Keratinocyte (primary cell): ENCODE results near the gene RASD2. TPM values are rescaled to one million over a fixed set of nuclear protein-coding genes. Genes with fewer than 3 reads are reported as not detected.

Source experiments
- DNase-seq: peaks from one replicate; pipeline ENCODE4 v3.0.0-alpha.2; 2011; ENCODE audit warnings: low read depth, missing footprints, low spot score
- FAIRE-seq: peaks from 2 replicates; lab custom pipeline; 2011; peaks lifted over from hg19 to GRCh38; lab: Jason Lieb, UNC
- H2AFZ ChIP-seq: 2 replicates; pipeline ENCODE4 v1.6.0; 2012; ENCODE audit warnings: low read length, control low read depth, inconsistent platforms; ENCODE audit not compliant: control insufficient read depth
- H3K27ac ChIP-seq: 2 replicates; pipeline ENCODE4 v1.5.1; 2011; ENCODE audit warnings: low read length; ENCODE audit not compliant: control insufficient read depth, insufficient read depth
- H3K27me3 ChIP-seq: 3 replicates; pipeline ENCODE4 v1.6.0; 2011; ENCODE audit warnings: low read length; ENCODE audit not compliant: control insufficient read depth, insufficient read depth; ENCODE audit errors: extremely low read depth
- H3K36me3 ChIP-seq, 2 experiments: 2 replicates in 1 of 2; 3 replicates in 1 of 2; pipeline ENCODE4 v1.5.1; 2011; ENCODE audit warnings: low read length in 2 of 2, mild to moderate bottlenecking in 1 of 2; ENCODE audit not compliant: control insufficient read depth in 2 of 2, insufficient read depth in 2 of 2; ENCODE audit errors: extremely low read depth in 1 of 2
- H3K4me1 ChIP-seq: 3 replicates; pipeline ENCODE4 v1.5.1; 2011; ENCODE audit warnings: low read length; ENCODE audit not compliant: control insufficient read depth, insufficient read depth; ENCODE audit errors: extremely low read depth
- H3K4me2 ChIP-seq: 3 replicates; pipeline ENCODE4 v1.6.0; 2011; ENCODE audit warnings: low read depth, low read length; ENCODE audit not compliant: control insufficient read depth, insufficient read depth; ENCODE audit errors: extremely low read depth
- H3K4me3 ChIP-seq, 3 experiments: fragments of 200-600 bp in 1 of 3; sonication (generic) in 1 of 3; 2 replicates in 2 of 3; 3 replicates in 1 of 3; pipeline ENCODE4 v1.5.1; 2011 to 2016; ENCODE audit warnings: low read length in 3 of 3, mild to moderate bottlenecking in 3 of 3, control low read depth in 2 of 3, inconsistent platforms in 1 of 3, low read depth in 1 of 3, mixed read lengths in 1 of 3, mixed run types in 1 of 3, moderate library complexity in 1 of 3; ENCODE audit not compliant: control insufficient read depth in 2 of 3, insufficient read depth in 2 of 3; ENCODE audit errors: extremely low read depth in 1 of 3
- H3K79me2 ChIP-seq: 2 replicates; pipeline ENCODE4 v1.6.0; 2012; ENCODE audit warnings: low read length; ENCODE audit not compliant: control insufficient read depth, insufficient read depth
- H3K9ac ChIP-seq: 3 replicates; pipeline ENCODE4 v1.6.0; 2011; ENCODE audit warnings: low read length; ENCODE audit not compliant: control insufficient read depth, insufficient read depth; ENCODE audit errors: extremely low read depth
- H3K9me1 ChIP-seq: 3 replicates; pipeline ENCODE4 v1.6.0; 2011; ENCODE audit warnings: low read length; ENCODE audit not compliant: control insufficient read depth, insufficient read depth; ENCODE audit errors: extremely low read depth
- H3K9me3 ChIP-seq: 2 replicates; pipeline ENCODE4 v1.5.1; 2012; ENCODE audit warnings: low read depth, low read length; ENCODE audit not compliant: control insufficient read depth
- H4K20me1 ChIP-seq: 3 replicates; pipeline ENCODE4 v1.6.0; 2011; ENCODE audit warnings: low read length; ENCODE audit not compliant: control insufficient read depth, insufficient read depth; ENCODE audit errors: extremely low read depth
- EZH2 ChIP-seq: IDR thresholded peaks from one replicate; pipeline ENCODE4 v1.6.1; 2012; ENCODE audit warnings: inconsistent platforms, mild to moderate bottlenecking, low read length, moderate library complexity
- dilution Hi-C: fragments of 300-500 bp; cut with MboI; formaldehyde crosslinking; loops from one replicate; pipeline ENCODE4 v1.7.0; 2020; ENCODE audit warnings: low sequenced_read_pairs; ENCODE audit not compliant: extremely low pct_ligation_motif_present
- polyA plus RNA-seq, 5 experiments: library from polyadenylated mRNA; depleted of rRNA in 3 of 5; stranded (reverse) in 3 of 5; stranded (forward) in 1 of 5; unstranded in 1 of 5; fragments of >200 nt; gene quantifications; 1 replicate in 1 of 5; 2 replicates in 3 of 5; 3 replicates in 1 of 5; pipeline versions ENCODE4 v1.2.1 to v1.2.3, GENCODE V29; 2011 to 2012; ENCODE audit warnings: missing spikeins in 2 of 5, low read depth in 1 of 5, low replicate concordance in 1 of 5
- TF ChIP-seq, protein P1 (sequence below), 3 experiments: IDR thresholded peaks in 1 of 3; conservative IDR thresholded peaks in 1 of 3; optimal IDR thresholded peaks in 1 of 3; 2 replicates in 2 of 3; 3 replicates in 1 of 3; pipeline versions ENCODE3 to v1.5.1; 2011; ENCODE audit warnings: low read length in 3 of 3, mild to moderate bottlenecking in 3 of 3, moderate library complexity in 2 of 3, control low read depth in 1 of 3, inconsistent platforms in 1 of 3; ENCODE audit not compliant: insufficient read depth in 2 of 3; ENCODE audit errors: extremely low read depth in 1 of 3

RASD2 gene
- polyA plus RNA-seq, 1 donor (not counting 4 experiments of a cell fraction or from before 2014, with no cell fraction given) = 0.03 TPM

DNA sequence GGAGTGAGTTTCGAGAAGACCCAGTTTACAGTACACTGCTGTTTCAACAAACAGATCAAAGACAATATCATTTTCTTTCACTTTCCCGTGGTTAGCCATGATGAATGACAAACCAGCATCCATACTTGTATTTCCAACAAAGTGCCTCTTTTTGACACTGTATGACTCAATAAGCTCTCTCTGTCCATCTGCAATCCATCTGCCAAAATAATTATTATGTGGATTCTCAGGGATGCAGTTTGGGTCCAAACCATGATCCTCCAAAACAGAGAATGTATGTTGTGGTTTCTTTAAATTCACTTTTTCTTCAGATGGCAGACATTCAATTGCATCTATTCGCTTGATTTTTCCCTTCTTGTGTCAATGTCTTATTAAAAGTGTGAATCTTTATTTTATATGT lies 37.8 kb upstream of the RASD2 start:
- H3K27ac ChIP-seq = no peak overlapping the region
- H3K9me1 ChIP-seq = no peaks in the 10 kb centered on the region
- no peak overlapping the region for H3K9ac ChIP-seq
- H3K79me2 ChIP-seq = no peaks in the 10 kb centered on the region
- H3K4me2 ChIP-seq = no peak overlapping the region
- no peaks in the 10 kb centered on the region for H3K4me1 ChIP-seq
- dilution Hi-C loops = no loop called here
- DNase-seq (no peak), FAIRE-seq (no peak)
- no peak for TF ChIP-seq EZH2
- TF ChIP-seq, protein P1, sequence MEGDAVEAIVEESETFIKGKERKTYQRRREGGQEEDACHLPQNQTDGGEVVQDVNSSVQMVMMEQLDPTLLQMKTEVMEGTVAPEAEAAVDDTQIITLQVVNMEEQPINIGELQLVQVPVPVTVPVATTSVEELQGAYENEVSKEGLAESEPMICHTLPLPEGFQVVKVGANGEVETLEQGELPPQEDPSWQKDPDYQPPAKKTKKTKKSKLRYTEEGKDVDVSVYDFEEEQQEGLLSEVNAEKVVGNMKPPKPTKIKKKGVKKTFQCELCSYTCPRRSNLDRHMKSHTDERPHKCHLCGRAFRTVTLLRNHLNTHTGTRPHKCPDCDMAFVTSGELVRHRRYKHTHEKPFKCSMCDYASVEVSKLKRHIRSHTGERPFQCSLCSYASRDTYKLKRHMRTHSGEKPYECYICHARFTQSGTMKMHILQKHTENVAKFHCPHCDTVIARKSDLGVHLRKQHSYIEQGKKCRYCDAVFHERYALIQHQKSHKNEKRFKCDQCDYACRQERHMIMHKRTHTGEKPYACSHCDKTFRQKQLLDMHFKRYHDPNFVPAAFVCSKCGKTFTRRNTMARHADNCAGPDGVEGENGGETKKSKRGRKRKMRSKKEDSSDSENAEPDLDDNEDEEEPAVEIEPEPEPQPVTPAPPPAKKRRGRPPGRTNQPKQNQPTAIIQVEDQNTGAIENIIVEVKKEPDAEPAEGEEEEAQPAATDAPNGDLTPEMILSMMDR (optimal IDR thresholded peaks at IDR 0.05 in 1 of 3, IDR thresholded peaks at IDR 0.05 in 1 of 3, conservative IDR thresholded peaks at IDR 0.05 in 1 of 3; ENCODE audit: extremely low read depth in 1 of 3, insufficient read depth in 2 of 3, low read length in 3 of 3) = no peak
- no peaks in the 10 kb centered on the region for H4K20me1 ChIP-seq
- H3K9me3 ChIP-seq = no peaks in the 10 kb centered on the region
- no peaks in the 10 kb centered on the region for H3K36me3 ChIP-seq
- H3K27me3 ChIP-seq = peaks cover 32% of the 10 kb centered on the region
- no peak overlapping the region for H2AFZ ChIP-seq
- H3K4me3 ChIP-seq = no peak overlapping the region

DNA sequence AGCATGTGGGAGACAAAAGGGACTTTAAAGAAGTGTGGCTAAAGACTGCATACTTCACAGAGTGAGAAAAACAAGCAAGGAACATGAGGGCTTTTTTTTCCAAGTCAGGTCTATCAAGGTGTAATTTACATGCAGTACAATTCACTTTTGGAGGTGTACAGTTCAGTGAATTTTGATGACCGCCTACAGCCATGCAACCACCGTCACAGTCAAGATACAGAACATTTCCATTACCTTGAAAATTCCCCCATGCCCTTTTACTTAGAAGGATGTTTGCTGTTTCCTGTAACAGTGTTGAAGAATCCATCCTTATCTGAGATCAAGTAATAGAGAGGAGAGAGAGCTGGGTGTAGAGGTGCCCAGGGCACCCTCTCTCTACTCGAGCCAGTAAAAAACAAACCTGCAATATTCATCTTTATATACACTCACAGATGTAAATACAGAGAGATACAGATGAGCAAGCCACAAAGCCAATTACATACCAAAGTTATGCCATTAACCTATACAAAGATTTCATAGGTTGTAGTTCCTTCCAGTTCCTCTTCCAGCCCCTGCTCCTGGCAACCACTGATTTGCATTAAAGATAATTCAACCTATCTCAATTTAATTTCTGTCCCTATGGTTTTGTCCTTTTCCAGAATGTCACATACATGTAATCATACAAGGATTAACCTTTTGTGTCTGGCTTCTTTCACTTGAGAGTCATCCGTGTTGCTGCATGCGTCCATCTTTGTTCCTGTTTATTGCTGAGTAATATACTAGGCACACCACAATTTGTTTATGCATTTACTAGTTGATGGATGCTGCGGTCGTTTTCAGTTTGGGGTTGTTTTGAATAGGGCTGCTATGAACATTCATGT lies 35.0 kb upstream of the RASD2 start:
- no peak for TF ChIP-seq EZH2
- TF ChIP-seq, protein P1 (optimal IDR thresholded peaks at IDR 0.05 in 1 of 3, IDR thresholded peaks at IDR 0.05 in 1 of 3, conservative IDR thresholded peaks at IDR 0.05 in 1 of 3; ENCODE audit: extremely low read depth in 1 of 3, insufficient read depth in 2 of 3, low read length in 3 of 3) = no peak
- FAIRE-seq (no peak), DNase-seq (no peak)
- no peaks in the 10 kb centered on the region for H3K9me3 ChIP-seq
- peaks cover 19% of the 10 kb centered on the region for H3K27me3 ChIP-seq
- H3K4me1 ChIP-seq = no peaks in the 10 kb centered on the region
- H3K27ac ChIP-seq = no peak overlapping the region
- no peaks in the 10 kb centered on the region for H3K36me3 ChIP-seq
- no peak overlapping the region for H3K9ac ChIP-seq
- H3K4me3 ChIP-seq = no peak overlapping the region
- no peaks in the 10 kb centered on the region for H3K9me1 ChIP-seq
- no peak overlapping the region for H3K4me2 ChIP-seq
- no peaks in the 10 kb centered on the region for H4K20me1 ChIP-seq
- H2AFZ ChIP-seq = no peak overlapping the region
- H3K79me2 ChIP-seq = no peaks in the 10 kb centered on the region
- dilution Hi-C loops = no loop called here
